Measurements from ENCODE around the gene MYO5B.

MYO5B gene

GRCh38 chr18:50061876-50062517, 132.9 kb downstream of the MYO5B start:
- no peak for DNase-seq

DNA sequence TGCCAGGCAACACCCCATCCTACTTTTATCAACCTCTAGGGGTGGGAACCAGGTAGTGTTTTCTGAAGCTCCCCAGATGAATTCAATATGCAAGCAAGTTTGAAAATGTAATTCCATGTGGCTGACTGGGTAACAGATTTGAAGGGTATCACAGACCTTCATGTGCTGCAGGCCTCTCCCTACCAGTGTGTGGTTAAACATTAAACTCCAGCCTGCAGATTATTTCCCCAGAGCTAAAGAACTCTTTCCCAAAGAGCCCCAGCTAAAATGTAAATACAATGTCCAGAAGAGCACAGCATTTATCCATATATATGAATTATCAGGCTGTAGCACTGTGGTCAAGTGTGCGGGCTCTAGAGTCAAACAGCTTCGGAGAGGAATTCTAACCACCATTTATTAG, 134.1 kb downstream of the MYO5B start:
- DNase-seq, result no peak

GRCh38 chr18:50058731-50059130, 136.2 kb downstream of the MYO5B start:
- DNase-seq, result no peak

DNA sequence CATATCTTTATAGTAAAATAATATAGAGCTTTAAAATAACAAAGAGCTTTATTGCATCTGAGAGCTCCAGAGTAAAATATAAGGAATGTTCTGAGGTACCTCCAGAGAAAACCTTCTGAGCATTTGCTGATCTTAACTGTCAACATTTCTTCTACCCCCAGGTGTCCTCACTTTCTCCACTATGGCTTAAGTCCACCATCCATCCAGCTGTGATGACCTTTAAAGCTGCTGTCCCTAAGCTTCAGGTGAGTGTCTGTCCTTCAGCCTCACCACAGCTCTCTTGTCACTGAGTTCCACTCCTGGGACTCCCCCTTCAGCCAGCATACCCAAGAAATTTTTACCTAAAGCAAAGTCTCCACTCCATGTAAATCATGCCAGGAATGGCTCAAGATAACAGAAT, 137.9 kb downstream of the MYO5B start:
- no peak for DNase-seq

DNA sequence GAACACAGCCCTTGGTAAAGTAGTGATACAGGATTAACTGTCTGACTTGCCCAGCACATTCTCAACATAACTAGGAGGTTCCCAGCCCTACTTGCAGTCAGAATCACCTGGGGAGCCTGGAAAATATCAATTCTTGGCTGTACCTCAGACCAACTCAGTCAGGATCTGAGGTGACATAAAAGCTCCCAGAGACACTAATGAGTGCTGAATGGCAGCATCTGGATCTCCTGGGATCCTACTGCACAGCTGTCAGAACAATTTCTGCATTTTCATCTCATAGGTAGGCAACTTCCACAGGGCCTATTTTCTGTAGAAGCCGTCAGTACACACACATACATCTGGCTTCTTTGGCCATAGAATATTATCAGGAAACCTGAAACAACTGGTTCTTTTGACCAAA, 138.8 kb downstream of the MYO5B start:
- DNase-seq, result no peak

DNA sequence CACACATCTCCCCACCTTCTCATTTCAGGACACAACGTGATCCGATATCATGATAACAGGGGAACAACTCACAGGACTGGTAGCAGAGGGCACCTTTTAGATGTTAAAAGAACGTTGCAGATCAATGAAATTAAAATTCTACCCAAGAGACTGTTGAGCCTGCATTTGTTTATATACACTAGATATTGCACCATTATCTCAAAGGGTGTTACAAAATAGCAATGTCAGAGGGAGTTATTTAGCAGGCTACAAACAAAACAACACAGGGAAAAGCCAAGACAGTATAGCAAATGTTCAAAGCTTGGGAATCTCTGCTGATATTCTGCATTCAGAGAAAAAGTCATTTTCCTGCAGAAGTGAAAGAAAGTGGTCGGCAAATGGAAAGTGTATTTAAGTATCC, 139.5 kb downstream of the MYO5B start:
- DNase-seq, result no peak

DNA sequence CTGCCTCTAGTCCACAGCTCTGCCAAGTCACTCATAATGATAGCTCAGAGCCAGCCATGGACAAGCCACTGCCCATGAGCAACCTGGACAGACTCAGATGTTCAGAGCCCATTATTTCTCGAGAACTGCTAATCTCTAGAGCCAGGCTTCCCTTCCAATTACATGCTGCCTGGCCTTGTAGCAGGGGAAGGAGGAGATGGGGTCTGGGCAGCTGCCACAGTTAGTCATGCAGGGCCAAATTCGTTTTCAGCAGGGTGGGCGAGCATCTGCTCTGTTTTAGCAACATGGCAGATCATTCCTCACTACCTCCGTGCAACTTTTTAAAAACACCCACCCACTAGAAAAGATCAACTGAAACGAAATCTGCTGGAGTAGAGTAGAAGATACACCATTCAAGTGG, 141.8 kb downstream of the MYO5B start:
- DNase-seq, result no peak

DNA sequence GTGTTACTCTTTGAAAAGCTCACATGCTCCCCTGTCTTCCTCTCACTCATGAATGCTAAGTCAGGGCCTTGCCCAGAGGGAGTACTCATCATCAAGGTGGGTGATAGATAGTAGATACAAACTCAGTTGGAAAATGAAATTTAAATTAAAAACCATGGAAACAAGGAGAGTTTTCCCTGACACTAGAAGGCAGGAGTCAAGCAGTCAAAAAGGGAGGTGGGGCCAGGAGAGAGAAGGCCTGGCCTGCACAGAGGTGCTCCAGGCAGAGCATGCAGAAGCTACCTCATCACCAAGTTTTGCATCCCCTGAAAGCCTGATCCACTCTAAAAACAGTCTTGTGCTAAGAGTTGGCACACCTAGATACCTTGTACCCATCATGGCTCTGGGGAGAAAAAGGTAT, 143.7 kb downstream of the MYO5B start:
- DNase-seq, result no peak

- no peak for DNase-seq
Measured at GRCh38 chr18:50045126-50045525, 149.8 kb downstream of the MYO5B start.

DNA sequence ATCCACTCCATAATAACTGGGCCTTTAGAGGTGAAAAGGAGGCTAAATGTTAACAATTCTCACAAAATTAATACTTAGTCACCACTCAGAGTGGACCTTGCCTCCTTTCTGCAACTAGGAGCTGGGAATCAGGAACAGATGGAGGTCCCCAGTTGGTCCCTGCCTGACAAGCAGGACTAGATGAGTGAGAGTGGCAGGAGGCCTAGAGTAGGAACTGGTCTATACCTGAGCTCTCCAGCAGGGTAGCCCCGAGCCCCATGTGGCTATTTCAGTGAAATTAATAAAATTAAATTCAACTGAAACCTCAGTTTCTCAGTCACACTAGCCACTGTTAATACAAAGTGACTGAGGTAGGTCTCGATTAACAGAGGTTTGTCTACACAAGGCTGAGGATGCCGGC, 150.5 kb downstream of the MYO5B start:
- DNase-seq, result no peak

DNA sequence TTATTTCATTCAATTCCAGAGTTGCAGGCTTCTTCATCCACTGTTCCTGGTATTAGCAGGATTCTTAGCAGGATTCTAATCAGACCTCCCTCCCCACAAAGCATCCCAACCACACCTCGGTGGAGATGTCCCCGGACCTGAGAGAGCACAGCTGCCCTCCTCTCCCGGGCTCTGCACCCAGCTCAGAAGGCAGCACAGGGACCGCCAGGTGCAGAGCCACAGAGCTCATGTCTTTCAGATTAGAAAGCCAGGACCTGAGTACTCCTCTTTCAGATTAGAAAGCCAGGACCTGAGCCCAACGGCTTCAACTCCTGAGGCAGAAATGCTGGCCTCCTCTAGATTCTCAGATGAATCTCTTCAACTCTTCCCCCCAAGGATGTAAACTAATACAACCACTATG, 152.3 kb downstream of the MYO5B start:
- no peak for DNase-seq

- no peak for DNase-seq
Measured at GRCh38 chr18:50039746-50040145, 155.2 kb downstream of the MYO5B start.

- no peak for DNase-seq
Measured at GRCh38 chr18:50038448-50038847, 156.5 kb downstream of the MYO5B start.

DNA sequence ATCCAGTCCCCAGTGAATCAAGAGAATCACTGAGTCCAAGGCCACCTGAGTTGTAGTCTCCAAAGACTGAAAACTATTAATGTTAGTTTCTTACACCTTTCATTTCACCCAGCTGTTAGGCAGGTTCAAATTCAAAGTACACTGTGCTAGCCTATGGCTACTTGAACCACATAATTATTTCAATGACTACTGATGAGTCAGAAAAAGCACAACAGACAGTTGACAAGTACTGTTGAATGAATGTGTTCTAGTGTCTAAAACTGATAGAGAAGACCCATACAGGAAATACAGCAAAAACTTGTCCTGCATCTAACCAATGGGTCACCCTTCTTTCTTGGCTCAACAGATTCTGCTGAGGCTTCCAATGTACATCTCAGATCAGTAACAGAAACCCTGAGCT, 160.9 kb downstream of the MYO5B start:
- no peak for DNase-seq

GRCh38 chr18:50033004-50033403, 161.9 kb downstream of the MYO5B start:
- no peak for DNase-seq

DNA sequence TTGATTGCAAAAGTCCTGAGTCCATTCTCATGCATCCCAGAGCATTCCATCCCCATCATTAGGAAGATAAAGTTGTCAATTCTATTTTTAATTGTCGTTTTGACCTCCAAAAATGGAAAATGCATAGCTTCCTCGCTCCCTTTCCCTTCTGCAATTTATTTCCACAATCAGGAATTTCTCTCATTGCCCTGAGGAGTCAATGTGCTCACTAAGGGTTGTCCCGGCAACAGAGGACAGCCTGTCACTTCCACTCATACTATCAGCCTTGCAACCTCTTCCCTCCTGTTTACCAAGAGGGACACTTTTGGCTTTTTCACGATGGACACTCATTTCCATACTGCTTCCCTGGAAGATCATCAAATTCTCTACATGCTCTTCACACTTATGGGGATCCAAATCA, 164.8 kb downstream of the MYO5B start:
- no peak for DNase-seq

DNA sequence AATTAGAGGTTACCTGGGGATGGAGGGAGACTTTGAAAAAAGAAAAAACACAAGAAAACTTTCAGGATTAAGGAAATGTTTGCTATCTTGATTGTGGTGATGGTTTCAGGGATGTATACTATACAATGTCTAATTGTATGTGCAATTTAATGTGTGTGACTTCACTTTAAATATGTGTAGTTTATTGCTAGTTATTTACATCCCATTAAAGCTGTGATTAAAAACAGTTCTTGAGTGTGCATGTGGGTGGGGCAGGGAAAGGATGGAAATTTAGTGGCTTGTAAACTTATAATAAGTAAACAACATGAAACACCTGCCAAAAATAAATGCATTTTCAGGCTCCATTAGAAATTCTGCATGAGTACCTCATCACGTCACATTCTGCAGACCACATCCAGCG, 167.0 kb downstream of the MYO5B start:
- no peak for DNase-seq

GRCh38 chr18:50024466-50024865, 170.5 kb downstream of the MYO5B start:
- DNase-seq, result no peak

- DNase-seq, result no peak
Measured at GRCh38 chr18:50022985-50023384, 172.0 kb downstream of the MYO5B start.

DNA sequence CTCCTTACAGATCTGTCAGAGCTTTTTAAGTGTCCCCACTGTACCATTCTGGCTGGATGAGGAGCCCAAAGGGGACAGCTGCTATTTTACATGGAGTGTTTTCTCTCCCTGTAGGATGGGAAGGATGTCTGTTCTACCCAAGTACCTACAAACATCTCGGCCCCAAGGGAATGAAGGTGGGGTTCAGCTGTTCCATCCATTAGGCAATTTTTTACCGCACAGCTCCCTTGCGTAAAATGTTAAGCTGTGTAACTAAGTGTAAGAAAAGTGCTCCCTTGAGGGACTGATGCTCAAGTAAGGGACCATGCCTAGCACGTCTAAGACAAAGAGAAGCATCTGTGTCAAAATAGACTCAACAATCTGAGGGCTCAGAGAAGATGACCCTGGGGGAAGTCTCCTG, 180.3 kb downstream of the MYO5B start:
- no peak for DNase-seq

DNA sequence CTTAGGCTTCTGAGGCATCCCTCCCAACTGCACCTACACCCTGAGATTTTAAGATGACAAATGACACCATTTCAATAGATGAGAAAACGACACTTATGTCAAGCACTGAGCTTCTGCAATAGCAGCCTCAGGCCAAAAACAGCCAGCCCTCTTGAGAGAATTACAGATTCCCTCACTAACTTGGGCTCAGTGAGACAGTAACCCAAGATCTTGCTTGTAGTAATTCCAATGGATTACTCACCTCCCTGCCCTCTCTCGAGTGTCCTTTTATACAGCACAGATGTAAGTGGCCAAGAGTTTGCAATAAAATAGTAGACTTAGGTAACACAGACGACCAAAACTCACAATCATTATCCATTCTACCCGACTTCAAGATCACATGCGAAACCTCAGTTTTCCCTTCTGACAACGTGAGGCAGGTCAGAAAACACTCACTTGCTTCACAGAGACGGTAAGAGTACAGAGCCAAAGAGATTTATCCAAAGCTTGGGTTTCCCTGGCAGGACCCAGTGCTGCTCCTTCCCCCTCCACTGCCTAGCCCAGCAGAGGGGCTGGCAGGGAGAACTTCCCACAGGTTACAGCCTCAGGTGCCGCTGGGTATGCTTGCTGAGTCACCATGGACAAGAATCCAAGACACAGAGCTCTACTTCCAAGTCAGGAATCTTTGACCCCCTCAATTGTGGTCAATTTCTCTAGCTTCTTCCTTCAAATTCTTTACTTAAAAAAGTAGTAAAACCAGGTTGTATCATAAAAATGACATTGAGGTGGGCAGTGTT, 181.4 kb downstream of the MYO5B start:
- no peak for DNase-seq

GRCh38 chr18:50011813-50012435, 183.0 kb downstream of the MYO5B start:
- DNase-seq, result no peak

DNA sequence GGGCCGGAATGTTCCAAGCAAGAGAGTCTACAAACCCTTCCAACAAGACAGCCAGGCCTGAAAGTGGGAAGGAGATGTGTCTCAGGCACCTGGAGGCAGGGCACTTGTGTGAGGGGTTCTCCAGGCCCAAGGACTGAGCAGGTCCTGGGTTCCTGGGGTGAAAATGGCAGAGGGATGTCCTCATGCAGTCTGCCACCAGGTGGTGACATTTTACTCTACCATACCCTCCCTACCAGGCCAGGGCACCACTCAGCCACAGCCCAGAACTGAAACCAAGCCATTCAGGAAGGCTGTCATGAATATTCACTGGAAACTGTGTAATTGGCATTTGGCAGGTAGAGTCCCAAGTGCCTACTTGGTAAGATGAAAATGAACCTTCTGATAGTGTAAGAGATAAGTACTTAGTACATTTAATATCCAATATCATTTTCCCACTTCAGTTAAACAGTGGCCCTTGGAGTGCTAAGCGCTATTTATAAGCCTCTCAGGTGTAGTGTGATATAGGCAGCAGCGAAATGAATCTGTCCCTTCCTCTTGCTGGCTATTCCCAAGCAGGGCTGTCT, 185.1 kb downstream of the MYO5B start:
- no peak for DNase-seq

- DNase-seq, result no peak
Measured at GRCh38 chr18:50008306-50008705, 186.6 kb downstream of the MYO5B start.
